ENCODE results near the gene ZFR. TPM values are rescaled to one million over a fixed set of nuclear protein-coding genes. Genes with fewer than 3 reads are reported as not detected.

Gene ZFR
- total RNA-seq, 2 donors from 2014 or later, result 59.1 to 67.9 TPM

DNA sequence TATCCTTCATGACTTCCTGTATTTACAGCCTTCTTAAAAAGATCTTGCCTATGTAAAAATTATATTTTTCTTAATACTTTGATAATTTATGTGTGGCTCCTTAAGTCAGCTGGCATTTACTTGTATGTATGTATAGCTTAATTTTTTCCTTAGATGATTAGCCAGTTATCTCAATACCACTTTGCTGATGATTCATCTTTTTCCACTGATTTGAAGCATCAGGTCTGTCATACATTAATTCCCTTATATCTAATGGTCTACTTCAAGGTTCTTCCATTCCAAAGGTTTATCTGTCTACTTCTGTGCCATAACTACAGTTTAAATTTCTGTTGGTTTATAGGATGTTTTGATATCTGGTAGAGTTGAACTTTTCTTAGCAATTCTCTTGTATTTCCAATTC, 86.9 kb downstream of the ZFR start:
- H3K9me3 ChIP-seq (ENCODE audit: control insufficient read depth, low read length), result peaks cover 24% of the 10 kb centered on the region
- no peak overlapping the region for H3K27ac ChIP-seq (ENCODE audit: low read depth, low read length)
- no peak overlapping the region for H3K4me3 Mint-ChIP-seq
- peaks cover 87% of the 10 kb centered on the region for H3K36me3 ChIP-seq (ENCODE audit: control insufficient read depth, insufficient read depth, low read length)
- no peaks in the 10 kb centered on the region for H3K27me3 ChIP-seq (ENCODE audit: control insufficient read depth, insufficient read depth, low read length, poor library complexity, severe bottlenecking)
- no peak overlapping the region for H3K27ac Mint-ChIP-seq
- H3K4me1 Mint-ChIP-seq, result peaks cover 2% of the 10 kb centered on the region
- H3K4me1 ChIP-seq (ENCODE audit: control insufficient read depth, insufficient read depth, low read length), result no peaks in the 10 kb centered on the region
- peaks cover 72% of the 10 kb centered on the region for H3K36me3 Mint-ChIP-seq (ENCODE audit: low read depth)
- TF ChIP-seq, protein P1, sequence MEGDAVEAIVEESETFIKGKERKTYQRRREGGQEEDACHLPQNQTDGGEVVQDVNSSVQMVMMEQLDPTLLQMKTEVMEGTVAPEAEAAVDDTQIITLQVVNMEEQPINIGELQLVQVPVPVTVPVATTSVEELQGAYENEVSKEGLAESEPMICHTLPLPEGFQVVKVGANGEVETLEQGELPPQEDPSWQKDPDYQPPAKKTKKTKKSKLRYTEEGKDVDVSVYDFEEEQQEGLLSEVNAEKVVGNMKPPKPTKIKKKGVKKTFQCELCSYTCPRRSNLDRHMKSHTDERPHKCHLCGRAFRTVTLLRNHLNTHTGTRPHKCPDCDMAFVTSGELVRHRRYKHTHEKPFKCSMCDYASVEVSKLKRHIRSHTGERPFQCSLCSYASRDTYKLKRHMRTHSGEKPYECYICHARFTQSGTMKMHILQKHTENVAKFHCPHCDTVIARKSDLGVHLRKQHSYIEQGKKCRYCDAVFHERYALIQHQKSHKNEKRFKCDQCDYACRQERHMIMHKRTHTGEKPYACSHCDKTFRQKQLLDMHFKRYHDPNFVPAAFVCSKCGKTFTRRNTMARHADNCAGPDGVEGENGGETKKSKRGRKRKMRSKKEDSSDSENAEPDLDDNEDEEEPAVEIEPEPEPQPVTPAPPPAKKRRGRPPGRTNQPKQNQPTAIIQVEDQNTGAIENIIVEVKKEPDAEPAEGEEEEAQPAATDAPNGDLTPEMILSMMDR (conservative IDR thresholded peaks at IDR 0.05), result no peak
- H3K4me3 ChIP-seq (ENCODE audit: low read length), result no peak overlapping the region
- no peaks in the 10 kb centered on the region for H3K27me3 Mint-ChIP-seq (ENCODE audit: insufficient read depth)
- no peak for DNase-seq
- no peak overlapping the region for H3K9ac ChIP-seq (ENCODE audit: extremely low read depth, low read length, poor library complexity, severe bottlenecking)
- peaks cover 3% of the 10 kb centered on the region for H3K9me3 Mint-ChIP-seq

DNA sequence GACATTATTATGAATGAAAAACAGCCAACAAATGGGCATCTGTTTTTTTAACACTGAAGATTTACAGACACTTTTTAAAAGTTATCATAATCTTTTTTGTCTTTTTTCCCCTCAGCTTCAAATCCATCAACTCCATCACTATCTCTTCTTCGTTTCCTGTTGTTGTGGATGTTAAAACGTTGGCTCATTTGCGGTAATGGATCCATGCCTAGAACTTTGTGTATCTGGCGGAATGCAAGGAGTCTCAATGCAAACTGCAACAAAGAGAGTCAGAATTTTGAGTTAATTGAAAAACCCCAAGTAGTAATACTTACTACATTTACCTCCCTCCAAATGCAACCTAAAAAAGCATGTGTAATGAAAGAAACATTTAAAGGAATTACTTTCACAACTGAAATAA, 88.9 kb downstream of the ZFR start:
- no peaks in the 10 kb centered on the region for H3K4me1 ChIP-seq (ENCODE audit: control insufficient read depth, insufficient read depth, low read length)
- no peak for DNase-seq
- peaks cover 60% of the 10 kb centered on the region for H3K36me3 Mint-ChIP-seq (ENCODE audit: low read depth)
- H3K9me3 Mint-ChIP-seq, result peaks cover 5% of the 10 kb centered on the region
- H3K27me3 Mint-ChIP-seq (ENCODE audit: insufficient read depth), result no peaks in the 10 kb centered on the region
- peaks cover 69% of the 10 kb centered on the region for H3K36me3 ChIP-seq (ENCODE audit: control insufficient read depth, insufficient read depth, low read length)
- H3K9ac ChIP-seq (ENCODE audit: extremely low read depth, low read length, poor library complexity, severe bottlenecking), result no peak overlapping the region
- H3K4me1 Mint-ChIP-seq, result no peaks in the 10 kb centered on the region
- no peak overlapping the region for H3K27ac ChIP-seq (ENCODE audit: low read depth, low read length)
- no peaks in the 10 kb centered on the region for H3K27me3 ChIP-seq (ENCODE audit: control insufficient read depth, insufficient read depth, low read length, poor library complexity, severe bottlenecking)
- TF ChIP-seq, protein P1 (conservative IDR thresholded peaks at IDR 0.05), result no peak
- H3K9me3 ChIP-seq (ENCODE audit: control insufficient read depth, low read length), result peaks cover 24% of the 10 kb centered on the region
- H3K4me3 ChIP-seq (ENCODE audit: low read length), result no peak overlapping the region
- no peak overlapping the region for H3K4me3 Mint-ChIP-seq
- no peak overlapping the region for H3K27ac Mint-ChIP-seq
- 98 to 100% methylated on average over 1 to 4 of the region's 4 CpGs for WGBS, 2 experiments (ENCODE audit: insufficient coverage in 1 of 2, insufficient read length in 1 of 2)

DNA sequence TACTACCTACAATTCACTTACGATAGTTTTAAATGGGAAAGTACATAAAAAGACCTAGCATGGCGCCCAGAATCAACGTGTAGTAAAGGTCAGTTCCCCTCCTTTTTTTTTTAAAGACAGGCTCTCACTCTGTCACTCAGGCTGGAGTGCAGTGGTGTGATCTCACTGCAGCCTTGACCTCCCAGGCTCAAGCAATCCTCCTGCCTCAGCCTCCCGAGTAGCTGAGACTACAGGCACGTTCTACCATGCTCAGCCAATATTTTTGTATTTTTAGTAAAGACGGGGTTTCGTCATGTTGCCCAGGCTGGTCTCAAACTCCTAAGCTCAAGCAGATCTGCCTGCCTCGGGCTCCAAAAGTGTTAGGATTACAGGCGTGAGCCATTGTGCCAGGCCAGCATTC, 91.1 kb downstream of the ZFR start:
- peaks cover 43% of the 10 kb centered on the region for H3K36me3 Mint-ChIP-seq (ENCODE audit: low read depth)
- 96% methylated on average over 9 of the region's 9 CpGs for WGBS, 2 experiments (ENCODE audit: insufficient coverage in 1 of 2, insufficient read length in 1 of 2)
- H3K9me3 ChIP-seq (ENCODE audit: control insufficient read depth, low read length), result peaks cover 25% of the 10 kb centered on the region
- no peak overlapping the region for H3K4me3 ChIP-seq (ENCODE audit: low read length)
- peaks cover 50% of the 10 kb centered on the region for H3K36me3 ChIP-seq (ENCODE audit: control insufficient read depth, insufficient read depth, low read length)
- no peak overlapping the region for H3K9ac ChIP-seq (ENCODE audit: extremely low read depth, low read length, poor library complexity, severe bottlenecking)
- H3K27me3 ChIP-seq (ENCODE audit: control insufficient read depth, insufficient read depth, low read length, poor library complexity, severe bottlenecking), result no peaks in the 10 kb centered on the region
- no peak for DNase-seq
- TF ChIP-seq, protein P1 (conservative IDR thresholded peaks at IDR 0.05), result no peak
- H3K27ac Mint-ChIP-seq, result no peak overlapping the region
- no peaks in the 10 kb centered on the region for H3K4me1 Mint-ChIP-seq
- no peak overlapping the region for H3K4me3 Mint-ChIP-seq
- no peaks in the 10 kb centered on the region for H3K27me3 Mint-ChIP-seq (ENCODE audit: insufficient read depth)
- peak overlapping the region; percentile 2 for H3K27ac ChIP-seq (ENCODE audit: low read depth, low read length)
- H3K4me1 ChIP-seq (ENCODE audit: control insufficient read depth, insufficient read depth, low read length), result no peaks in the 10 kb centered on the region
- peaks cover 14% of the 10 kb centered on the region for H3K9me3 Mint-ChIP-seq

Data from endodermal cell (in vitro differentiated cells).